BE2C (cell line): ENCODE results near the gene CSF2RB.

Experiments used
- DNase-seq: peaks from one replicate; pipeline ENCODE4 v3.0.0-alpha.2; 2020
- H3K27me3 ChIP-seq: fragments of 250-450 bp; sonication (Bioruptor Pico); 2 replicates; pipeline ENCODE4 v1.5.1; 2020; ENCODE audit warnings: mild to moderate bottlenecking
- H3K36me3 ChIP-seq: fragments of 250-450 bp; sonication (Bioruptor Pico); 2 replicates; pipeline ENCODE4 v1.5.1; 2020; ENCODE audit warnings: mild to moderate bottlenecking
- H3K4me1 ChIP-seq: fragments of 250-450 bp; sonication (Bioruptor Pico); 2 replicates; pipeline ENCODE4 v1.5.1; 2020
- H3K4me3 ChIP-seq: 2 replicates; pipeline ENCODE4 v1.5.1; 2011; ENCODE audit warnings: low read depth, low read length
- H3K9me3 ChIP-seq: fragments of 250-450 bp; sonication (Bioruptor Pico); 2 replicates; pipeline ENCODE4 v1.5.1; 2020
- TF ChIP-seq, protein P1 (sequence below): IDR thresholded peaks from 2 replicates; pipeline ENCODE4 v1.5.1; 2012; ENCODE audit warnings: mild to moderate bottlenecking, low read depth, low read length

Gene CSF2RB

DNA sequence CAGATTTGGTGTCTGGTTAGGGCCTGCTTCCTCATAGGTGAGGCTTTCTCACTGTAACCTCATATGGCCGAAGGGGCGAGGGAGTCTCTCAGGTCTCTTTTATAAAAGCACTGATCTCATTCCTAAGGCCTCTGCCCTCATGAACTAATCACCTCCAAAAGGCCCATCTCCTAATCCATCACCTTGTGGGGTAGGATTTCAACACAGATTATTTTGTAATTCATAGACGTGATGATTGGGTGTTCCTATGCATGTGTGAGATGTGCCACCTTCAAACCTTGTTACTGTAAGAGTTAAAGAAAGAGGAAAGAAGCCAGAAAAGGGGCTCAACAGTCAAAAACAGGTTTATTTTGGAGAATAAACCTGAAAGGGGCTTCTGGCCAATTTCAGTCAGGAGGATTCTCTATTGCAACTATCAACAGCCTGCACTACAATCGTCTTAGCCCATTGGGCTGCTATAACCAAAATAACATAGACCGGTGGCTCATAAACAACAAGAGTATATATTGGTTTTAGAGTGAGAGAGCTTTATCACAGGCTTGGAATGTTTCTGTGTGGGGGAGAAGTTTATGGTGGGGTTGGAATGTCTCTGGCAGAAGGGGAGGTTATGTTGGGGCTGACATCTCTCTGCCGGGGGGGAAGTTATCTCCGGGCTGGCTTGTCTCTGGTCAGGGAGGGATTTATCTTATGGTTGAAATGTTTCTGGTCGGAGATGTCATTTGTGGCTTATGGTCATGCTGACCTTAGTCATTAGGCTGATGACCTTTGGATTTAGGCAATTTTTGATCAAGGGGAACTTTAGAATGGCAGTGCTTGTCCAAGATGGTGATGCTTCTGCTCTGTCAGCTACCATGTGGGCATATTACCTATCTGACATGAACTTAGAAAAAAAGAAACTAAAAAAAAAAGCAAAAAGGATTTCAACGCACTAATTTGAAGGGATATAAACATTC is 35.1 kb downstream of the CSF2RB start:
- no peaks in the 10 kb centered on the region for H3K36me3 ChIP-seq
- no peaks in the 10 kb centered on the region for H3K9me3 ChIP-seq
- no peak for DNase-seq
- H3K4me3 ChIP-seq, result no peak overlapping the region
- TF ChIP-seq, protein P1, sequence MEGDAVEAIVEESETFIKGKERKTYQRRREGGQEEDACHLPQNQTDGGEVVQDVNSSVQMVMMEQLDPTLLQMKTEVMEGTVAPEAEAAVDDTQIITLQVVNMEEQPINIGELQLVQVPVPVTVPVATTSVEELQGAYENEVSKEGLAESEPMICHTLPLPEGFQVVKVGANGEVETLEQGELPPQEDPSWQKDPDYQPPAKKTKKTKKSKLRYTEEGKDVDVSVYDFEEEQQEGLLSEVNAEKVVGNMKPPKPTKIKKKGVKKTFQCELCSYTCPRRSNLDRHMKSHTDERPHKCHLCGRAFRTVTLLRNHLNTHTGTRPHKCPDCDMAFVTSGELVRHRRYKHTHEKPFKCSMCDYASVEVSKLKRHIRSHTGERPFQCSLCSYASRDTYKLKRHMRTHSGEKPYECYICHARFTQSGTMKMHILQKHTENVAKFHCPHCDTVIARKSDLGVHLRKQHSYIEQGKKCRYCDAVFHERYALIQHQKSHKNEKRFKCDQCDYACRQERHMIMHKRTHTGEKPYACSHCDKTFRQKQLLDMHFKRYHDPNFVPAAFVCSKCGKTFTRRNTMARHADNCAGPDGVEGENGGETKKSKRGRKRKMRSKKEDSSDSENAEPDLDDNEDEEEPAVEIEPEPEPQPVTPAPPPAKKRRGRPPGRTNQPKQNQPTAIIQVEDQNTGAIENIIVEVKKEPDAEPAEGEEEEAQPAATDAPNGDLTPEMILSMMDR, result no peak
- H3K27me3 ChIP-seq, result no peaks in the 10 kb centered on the region; the same call in none of the 2 replicates
- no peaks in the 10 kb centered on the region for H3K4me1 ChIP-seq

DNA sequence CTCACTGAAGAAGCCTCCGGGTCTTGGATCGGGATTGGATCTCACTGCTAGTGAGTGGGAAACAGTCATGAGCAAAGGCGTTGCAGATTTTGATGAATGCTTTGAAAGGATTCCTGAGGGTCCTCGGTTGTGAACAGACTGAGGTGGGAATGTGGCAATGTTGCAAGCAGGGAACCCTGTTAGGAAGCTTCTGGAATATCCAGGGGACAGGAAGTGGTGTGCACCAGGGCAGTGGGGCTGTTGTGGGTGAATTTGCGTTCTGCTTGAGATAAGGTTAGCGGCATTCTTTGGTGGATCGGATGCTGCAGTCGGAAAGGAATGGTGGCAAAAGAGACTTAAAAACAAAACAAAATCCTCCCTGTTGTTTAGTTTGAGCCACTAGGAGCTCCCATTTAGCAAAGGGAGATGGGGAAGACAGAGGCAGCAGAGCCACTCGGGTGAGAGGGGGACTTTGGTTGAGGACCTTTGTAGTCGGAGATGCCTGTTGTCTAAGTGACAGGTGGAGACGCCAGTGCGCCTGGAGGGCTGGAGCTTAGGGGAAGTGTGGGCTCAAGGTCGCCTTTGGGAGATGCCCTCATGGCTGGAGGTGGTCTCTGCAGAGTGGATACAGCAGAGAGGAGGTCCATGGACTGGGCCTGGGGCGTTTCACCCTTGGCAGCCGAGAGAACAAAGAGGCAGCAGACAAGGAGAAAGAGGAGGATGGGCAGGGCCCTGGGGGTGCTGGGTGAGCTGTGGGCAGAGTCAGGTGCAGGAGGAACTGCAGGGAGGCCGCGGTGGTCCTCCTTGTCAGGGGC is 37.6 kb downstream of the CSF2RB start:
- DNase-seq, result no peak
- Histone ChIP-seq H3K9me3 (no peaks in the 10 kb centered on the region), H3K4me1 (no peaks in the 10 kb centered on the region), H3K4me3 (no peak overlapping the region), H3K27me3 (no peaks in the 10 kb centered on the region; the same call in none of the 2 replicates), H3K36me3 (no peaks in the 10 kb centered on the region)
- TF ChIP-seq, protein P1, result no peak

DNA sequence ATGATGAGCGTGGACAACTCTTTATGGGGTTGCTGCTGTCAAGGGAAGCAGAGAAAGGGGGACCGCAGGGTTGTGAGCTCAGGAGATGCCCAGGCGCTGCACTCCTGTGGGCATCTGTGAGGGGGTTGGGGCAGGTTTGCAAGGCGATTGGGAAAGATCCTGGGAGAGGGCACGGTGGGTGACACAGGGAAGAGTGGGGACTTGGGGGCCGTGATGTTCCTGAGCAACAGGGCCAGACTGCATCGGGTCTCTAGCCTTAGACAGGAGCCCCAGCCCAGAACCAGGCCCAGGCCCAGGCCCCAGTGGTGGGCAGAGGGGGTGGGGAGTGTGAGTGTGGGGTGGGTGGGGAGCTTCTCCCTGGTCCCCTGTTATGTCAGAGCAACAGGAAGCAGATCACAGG is 38.3 kb downstream of the CSF2RB start:
- no peak overlapping the region for H3K4me3 ChIP-seq
- H3K36me3 ChIP-seq, result no peaks in the 10 kb centered on the region
- H3K27me3 ChIP-seq, result no peaks in the 10 kb centered on the region; the same call in none of the 2 replicates
- TF ChIP-seq, protein P1, result no peak
- H3K9me3 ChIP-seq, result no peaks in the 10 kb centered on the region
- no peak for DNase-seq
- H3K4me1 ChIP-seq, result no peaks in the 10 kb centered on the region

DNA sequence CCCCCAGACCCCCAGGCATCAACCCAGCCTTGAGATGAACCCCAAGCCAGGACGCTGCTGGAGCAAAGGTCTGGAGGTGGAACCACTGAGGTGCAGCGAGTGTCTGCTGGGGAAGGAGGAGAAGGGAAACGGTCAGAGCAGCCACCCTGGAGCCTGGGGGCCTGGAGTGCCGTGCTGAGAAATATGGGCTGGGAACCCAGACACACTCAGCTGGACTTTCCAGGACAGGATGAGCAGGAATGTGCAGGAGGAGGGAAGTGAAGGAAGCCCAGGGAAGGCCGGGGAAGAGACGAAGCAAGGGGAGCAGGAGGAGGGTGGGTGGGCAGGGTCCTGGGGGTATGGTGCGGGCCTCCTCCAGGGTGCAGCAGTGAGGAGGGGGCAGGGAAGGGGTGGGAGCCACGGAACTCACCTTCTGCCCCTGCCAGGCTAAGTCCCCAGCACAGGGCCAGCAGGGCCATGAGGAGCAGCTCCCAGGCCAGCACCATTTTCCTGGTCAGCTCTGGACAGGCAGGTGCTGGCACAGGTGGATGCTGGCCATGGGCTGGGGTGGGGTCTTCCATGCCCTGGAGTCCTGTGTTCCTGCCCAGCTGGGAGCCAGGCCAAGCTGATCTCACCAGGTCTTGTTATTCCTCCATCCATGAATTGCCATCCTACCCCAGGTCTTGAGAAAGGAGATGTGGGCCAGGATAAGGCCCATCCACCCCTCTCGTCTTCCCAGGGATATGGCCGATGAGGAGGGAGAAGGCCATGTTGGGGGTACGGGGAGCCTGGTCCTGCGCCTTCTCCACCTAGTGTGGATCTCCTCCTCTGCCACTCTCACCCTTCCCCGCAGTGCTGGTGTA is 40.0 kb downstream of the CSF2RB start:
- TF ChIP-seq, protein P1, result no peak

DNA sequence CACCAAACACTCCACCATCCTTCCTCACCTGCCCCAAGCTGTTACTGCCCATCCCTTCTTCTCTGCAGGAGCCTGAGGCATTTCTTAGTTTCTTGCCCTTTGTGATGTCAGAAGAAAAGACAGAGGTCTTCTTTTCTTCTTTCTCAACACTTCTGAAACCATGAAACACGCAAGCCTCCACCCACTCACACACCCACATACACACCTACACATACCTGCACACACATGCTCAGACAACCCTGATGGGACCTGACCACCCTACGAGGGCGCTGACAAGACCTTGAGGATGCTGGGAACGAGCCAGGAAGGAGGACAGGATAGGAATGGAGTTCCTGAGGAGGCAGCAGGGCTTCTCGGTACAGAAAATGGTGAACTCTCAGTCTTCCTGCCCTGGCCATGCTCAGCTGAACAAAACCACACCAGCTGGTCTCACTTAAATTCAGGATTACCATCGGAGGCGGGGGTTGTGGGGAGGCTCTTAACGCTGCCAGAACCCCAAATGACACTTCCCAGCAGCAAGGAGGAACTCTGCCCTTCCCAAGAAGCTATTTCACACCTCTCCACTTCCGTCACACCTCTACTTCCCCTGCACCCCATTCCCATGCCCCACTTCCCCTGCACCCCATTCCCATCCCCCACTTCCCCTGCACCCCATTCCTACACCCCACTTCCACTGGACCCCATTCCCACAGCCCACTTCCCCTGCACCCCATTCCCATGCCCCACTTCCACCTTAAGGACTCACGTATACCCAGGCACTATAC is 41.0 kb downstream of the CSF2RB start:
- H3K4me3 ChIP-seq, result no peak overlapping the region
- H3K27me3 ChIP-seq, result no peaks in the 10 kb centered on the region; the same call in 1 of the 2 replicates
- TF ChIP-seq, protein P1, result no peak
- no peaks in the 10 kb centered on the region for H3K36me3 ChIP-seq
- H3K4me1 ChIP-seq, result no peaks in the 10 kb centered on the region
- no peaks in the 10 kb centered on the region for H3K9me3 ChIP-seq
- no peak for DNase-seq

More for the DNA sequence above, 40.0 kb downstream of the CSF2RB start:
- Histone ChIP-seq H3K4me1 (no peaks in the 10 kb centered on the region), H3K4me3 (no peak overlapping the region), H3K36me3 (no peaks in the 10 kb centered on the region), H3K27me3 (no peaks in the 10 kb centered on the region; the same call in 1 of the 2 replicates), H3K9me3 (no peaks in the 10 kb centered on the region)
- DNase-seq, result no peak
